Liver (tissue), 9 donors: Measurements from ENCODE around the gene NMRK1. TPM values are rescaled to one million over a fixed set of nuclear protein-coding genes. Genes with fewer than 3 reads are reported as not detected.

Experiments
- DNase-seq: peaks from one replicate; pipeline ENCODE4 v3.0.0-alpha.2; 2017; ENCODE audit warnings: low spot score
- H3K27ac ChIP-seq, 2 donors: one replicate each; pipeline ENCODE4 v1.7.0; 2013; ENCODE audit warnings: inconsistent platforms in 2 of 2, low read length in 2 of 2, control low read depth in 1 of 2, low read depth in 1 of 2, mild to moderate bottlenecking in 1 of 2
- H3K27me3 ChIP-seq, 4 donors: one replicate each; pipeline versions ENCODE4 v1.6.1 to v1.7.0; 2013; ENCODE audit warnings: low read length in 3 of 4, inconsistent platforms in 1 of 4, mild to moderate bottlenecking in 1 of 4, moderate library complexity in 1 of 4; ENCODE audit not compliant: control insufficient read depth in 4 of 4, insufficient read depth in 4 of 4
- H3K36me3 ChIP-seq, 4 donors: one replicate each; pipeline versions ENCODE4 v1.6.1 to v1.7.0; 2013; ENCODE audit warnings: low read length in 3 of 4, mild to moderate bottlenecking in 3 of 4, low read depth in 1 of 4, moderate library complexity in 1 of 4; ENCODE audit not compliant: control insufficient read depth in 4 of 4, insufficient read depth in 3 of 4
- H3K4me1 ChIP-seq, 4 donors: one replicate each; pipeline versions ENCODE4 v1.6.1 to v1.7.0; 2013; ENCODE audit warnings: low read length in 3 of 4, mild to moderate bottlenecking in 3 of 4, moderate library complexity in 1 of 4; ENCODE audit not compliant: control insufficient read depth in 4 of 4, insufficient read depth in 4 of 4
- H3K4me3 ChIP-seq, 3 donors: one replicate each; pipeline versions ENCODE4 v1.6.1 to v1.7.0; 2013; ENCODE audit warnings: low read length in 3 of 3, control low read depth in 1 of 3, low read depth in 1 of 3, mild to moderate bottlenecking in 1 of 3
- H3K9ac ChIP-seq, 2 donors: one replicate each; pipeline ENCODE4 v1.7.0; 2013; ENCODE audit warnings: low read length in 2 of 2, mild to moderate bottlenecking in 2 of 2, moderate library complexity in 2 of 2, control low read depth in 1 of 2, low read depth in 1 of 2
- H3K9me3 ChIP-seq, 4 donors: one replicate each; pipeline versions ENCODE4 v1.6.1 to v1.7.0; 2013; ENCODE audit warnings: low read length in 3 of 4; ENCODE audit not compliant: control insufficient read depth in 4 of 4
- ATF3 ChIP-seq: IDR thresholded peaks from 2 replicates; pipeline ENCODE4 v1.6.1; 2016; ENCODE audit warnings: antibody characterized with exemption
- CTCF ChIP-seq: fragments of 150-350 bp; IDR thresholded peaks from 2 replicates; pipeline ENCODE4 v1.5.1; 2017; ENCODE audit warnings: improper control_type of control experiment, low read depth, low read length; ENCODE audit not compliant: missing input control
- EGR1 ChIP-seq, 2 donors: IDR thresholded peaks; 2 replicates each; pipeline ENCODE4 v1.6.1; 2016 to 2018; ENCODE audit warnings: antibody characterized with exemption in 2 of 2, low read depth in 2 of 2
- FOXA1 ChIP-seq: IDR thresholded peaks from 2 replicates; pipeline ENCODE4 v1.6.1; 2016; ENCODE audit warnings: antibody characterized with exemption
- FOXA2 ChIP-seq: IDR thresholded peaks from 2 replicates; pipeline ENCODE4 v1.6.1; 2016; ENCODE audit warnings: antibody characterized with exemption
- GABPA ChIP-seq, 2 donors: IDR thresholded peaks in 1 of 2; conservative IDR thresholded peaks in 1 of 2; 2 replicates each; pipeline ENCODE4 v1.6.1; 2016; ENCODE audit warnings: antibody characterized with exemption in 2 of 2, mild to moderate bottlenecking in 1 of 2, moderate library complexity in 1 of 2
- HNF4G ChIP-seq: IDR thresholded peaks from 2 replicates; pipeline ENCODE4 v1.6.1; 2016; ENCODE audit warnings: antibody characterized with exemption
- JUND ChIP-seq, 2 donors: IDR thresholded peaks; 2 replicates each; pipeline ENCODE4 v1.6.1; 2016; ENCODE audit warnings: antibody characterized with exemption in 2 of 2
- NR2F2 ChIP-seq: IDR thresholded peaks from 2 replicates; pipeline ENCODE4 v1.6.1; 2016; ENCODE audit warnings: antibody characterized with exemption
- RAD21 ChIP-seq, 2 donors: IDR thresholded peaks; 2 replicates each; pipeline ENCODE4 v1.6.1; 2016; ENCODE audit warnings: antibody characterized with exemption in 2 of 2, mild to moderate bottlenecking in 2 of 2
- SP1 ChIP-seq: IDR thresholded peaks from 2 replicates; pipeline ENCODE4 v1.6.1; 2018; ENCODE audit warnings: antibody characterized with exemption, mild to moderate bottlenecking
- TAF1 ChIP-seq: conservative IDR thresholded peaks from 2 replicates; pipeline ENCODE4 v1.6.1; 2016; ENCODE audit warnings: antibody characterized with exemption, mild to moderate bottlenecking
- YY1 ChIP-seq: IDR thresholded peaks from 2 replicates; pipeline ENCODE4 v1.6.1; 2016; ENCODE audit warnings: antibody characterized with exemption, mild to moderate bottlenecking
- WGBS: extraction: QIAGEN DNeasy Blood & Tissue Kit; methylation state at CpG from one replicate; pipeline ENCODE4 v1.1.7; 2013; 5-methylcytosine and 5-hydroxymethylcytosine counted together
- polyA plus RNA-seq, 2 donors: library from polyadenylated mRNA; stranded (reverse) in 1 of 2; unstranded in 1 of 2; fragments of 200-250 nt in 1 of 2; fragments of >200 nt in 1 of 2; fragmentation: Nextera tagmentation in 1 of 2; extraction: Ambion mirVana in 1 of 2; gene quantifications; one replicate each; pipeline versions ENCODE4 v1.2.1 to v1.2.3, GENCODE V29; 2013 to 2015
- total RNA-seq, 2 donors: library from RNA; depleted of rRNA; stranded (reverse); fragments of >200 nt; gene quantifications; one replicate each; pipeline ENCODE4 v1.2.3, GENCODE V29; 2014
- TF ChIP-seq, protein P1 (sequence below): IDR thresholded peaks from 2 replicates; pipeline ENCODE4 v1.6.1; 2016; ENCODE audit warnings: antibody characterized with exemption, mild to moderate bottlenecking
- TF ChIP-seq, protein P2 (sequence below): IDR thresholded peaks from 2 replicates; pipeline ENCODE4 v1.6.1; 2016; ENCODE audit warnings: antibody characterized with exemption
- donor health status: healthy.
- donor health status: healthy.
- donor health status: healthy.
- donor health status: healthy.
- donor health status: healthy.

Gene NMRK1
- total and polyA plus RNA-seq, 4 donors, result 6.8 to 32.2 (median 15.9) TPM

DNA sequence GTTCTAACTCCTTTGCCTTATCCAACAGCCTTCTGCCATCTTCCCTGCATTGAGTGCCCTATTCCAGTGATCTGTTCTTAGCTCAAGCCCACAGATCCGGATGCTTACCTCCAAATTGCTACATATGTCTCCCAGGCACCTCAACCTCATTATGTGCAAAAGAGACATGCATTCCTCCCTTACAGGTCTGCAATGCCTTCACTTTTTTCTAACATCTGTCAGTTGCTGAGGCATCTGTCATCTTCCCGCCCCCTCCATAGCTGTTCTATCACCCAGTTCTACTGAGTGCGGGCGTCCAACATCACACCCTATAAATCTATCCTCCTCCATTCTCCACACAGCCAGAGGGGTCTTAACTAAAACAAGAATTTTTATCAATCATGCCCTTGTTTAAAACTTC is 20.1 kb downstream of the NMRK1 start:
- Histone ChIP-seq H3K9ac (no peak overlapping the region), H3K4me3 (no peak overlapping the region), H3K9me3 (no peaks in the 10 kb centered on the region), H3K4me1 (no peaks in the 10 kb centered on the region), H3K27ac (no peak overlapping the region), H3K27me3 (no peaks in the 10 kb centered on the region), H3K36me3 (peaks cover 4 to 63% (median 31%) of the 10 kb centered on the region in 4 donors)
- 85% methylated on average over 4 of the region's 4 CpGs for WGBS
- DNase-seq, result no peak
- TF ChIP-seq EGR1 (IDR thresholded peaks at IDR 0.05; ENCODE audit: low read depth in 2 of 2), result no peak
- TF ChIP-seq GABPA (IDR thresholded peaks at IDR 0.05 in 1 of 2, conservative IDR thresholded peaks at IDR 0.05 in 1 of 2), result no peak
- no peak for TF ChIP-seq HNF4G
- TF ChIP-seq CTCF, result no peak
- TF ChIP-seq NR2F2, result no peak
- TF ChIP-seq RAD21 (IDR thresholded peaks at IDR 0.05), result no peak
- TF ChIP-seq, protein P1, sequence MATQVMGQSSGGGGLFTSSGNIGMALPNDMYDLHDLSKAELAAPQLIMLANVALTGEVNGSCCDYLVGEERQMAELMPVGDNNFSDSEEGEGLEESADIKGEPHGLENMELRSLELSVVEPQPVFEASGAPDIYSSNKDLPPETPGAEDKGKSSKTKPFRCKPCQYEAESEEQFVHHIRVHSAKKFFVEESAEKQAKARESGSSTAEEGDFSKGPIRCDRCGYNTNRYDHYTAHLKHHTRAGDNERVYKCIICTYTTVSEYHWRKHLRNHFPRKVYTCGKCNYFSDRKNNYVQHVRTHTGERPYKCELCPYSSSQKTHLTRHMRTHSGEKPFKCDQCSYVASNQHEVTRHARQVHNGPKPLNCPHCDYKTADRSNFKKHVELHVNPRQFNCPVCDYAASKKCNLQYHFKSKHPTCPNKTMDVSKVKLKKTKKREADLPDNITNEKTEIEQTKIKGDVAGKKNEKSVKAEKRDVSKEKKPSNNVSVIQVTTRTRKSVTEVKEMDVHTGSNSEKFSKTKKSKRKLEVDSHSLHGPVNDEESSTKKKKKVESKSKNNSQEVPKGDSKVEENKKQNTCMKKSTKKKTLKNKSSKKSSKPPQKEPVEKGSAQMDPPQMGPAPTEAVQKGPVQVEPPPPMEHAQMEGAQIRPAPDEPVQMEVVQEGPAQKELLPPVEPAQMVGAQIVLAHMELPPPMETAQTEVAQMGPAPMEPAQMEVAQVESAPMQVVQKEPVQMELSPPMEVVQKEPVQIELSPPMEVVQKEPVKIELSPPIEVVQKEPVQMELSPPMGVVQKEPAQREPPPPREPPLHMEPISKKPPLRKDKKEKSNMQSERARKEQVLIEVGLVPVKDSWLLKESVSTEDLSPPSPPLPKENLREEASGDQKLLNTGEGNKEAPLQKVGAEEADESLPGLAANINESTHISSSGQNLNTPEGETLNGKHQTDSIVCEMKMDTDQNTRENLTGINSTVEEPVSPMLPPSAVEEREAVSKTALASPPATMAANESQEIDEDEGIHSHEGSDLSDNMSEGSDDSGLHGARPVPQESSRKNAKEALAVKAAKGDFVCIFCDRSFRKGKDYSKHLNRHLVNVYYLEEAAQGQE, result no peak
- TF ChIP-seq SP1, result no peak
- TF ChIP-seq JUND (IDR thresholded peaks at IDR 0.05), result no peak

DNA sequence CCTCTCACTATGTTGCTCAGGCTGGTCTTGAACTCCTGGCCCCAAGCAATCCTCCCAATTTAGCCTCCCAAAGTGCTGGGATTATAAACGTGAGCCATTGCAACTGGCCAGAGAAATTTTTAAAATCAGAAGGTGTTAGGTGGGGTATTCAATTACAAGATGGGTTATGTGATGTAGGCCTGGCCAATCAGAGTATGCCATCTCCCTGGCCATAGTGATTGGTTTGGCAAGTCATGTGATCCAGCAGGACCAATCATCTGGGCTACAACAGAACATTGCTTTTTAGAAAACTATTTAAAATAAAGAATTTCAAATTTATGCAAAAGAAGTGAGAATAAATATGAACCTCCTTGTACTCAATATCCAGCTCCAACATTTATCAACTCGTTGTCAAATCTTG is 22.4 kb downstream of the NMRK1 start:
- 90% methylated on average over 2 of the region's 2 CpGs for whole genome bisulfite sequencing

More for the DNA sequence above, 22.4 kb downstream of the NMRK1 start:
- H3K27ac ChIP-seq, result no peak overlapping the region
- H3K9me3 ChIP-seq, result no peaks in the 10 kb centered on the region
- H3K4me1 ChIP-seq, result no peaks in the 10 kb centered on the region
- no peak for DNase-seq
- H3K4me3 ChIP-seq, result no peak overlapping the region
- H3K36me3 ChIP-seq, result peaks cover 2 to 70% (median 43%) of the 10 kb centered on the region in 4 donors
- no peaks in the 10 kb centered on the region for H3K27me3 ChIP-seq
- TF ChIP-seq YY1, result no peak
- TF ChIP-seq EGR1 (IDR thresholded peaks at IDR 0.05; ENCODE audit: low read depth in 2 of 2), result no peak
- no peak for TF ChIP-seq SP1
- no peak for TF ChIP-seq CTCF
- no peak for TF ChIP-seq GABPA (IDR thresholded peaks at IDR 0.05 in 1 of 2, conservative IDR thresholded peaks at IDR 0.05 in 1 of 2)
- TF ChIP-seq HNF4G, result no peak
- TF ChIP-seq NR2F2, result no peak
- TF ChIP-seq FOXA2, result no peak
- TF ChIP-seq RAD21 (IDR thresholded peaks at IDR 0.05), result no peak
- TF ChIP-seq FOXA1, result no peak
- TF ChIP-seq ATF3, result no peak
- TF ChIP-seq, protein P2, sequence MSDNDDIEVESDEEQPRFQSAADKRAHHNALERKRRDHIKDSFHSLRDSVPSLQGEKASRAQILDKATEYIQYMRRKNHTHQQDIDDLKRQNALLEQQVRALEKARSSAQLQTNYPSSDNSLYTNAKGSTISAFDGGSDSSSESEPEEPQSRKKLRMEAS, result no peak
- no peak for TF ChIP-seq TAF1
- no peak overlapping the region for H3K9ac ChIP-seq
